HepG2 (cell line): ENCODE measurements around the gene PRM2. TPM values are rescaled to one million over a fixed set of nuclear protein-coding genes. Genes with fewer than 3 reads are reported as not detected.

ENCODE experiments used
- AGO1 ChIP-seq: fragments of 200-400 bp; formaldehyde crosslinking; IDR thresholded peaks from 2 replicates; pipeline ENCODE4 v1.6.1; 2017; ENCODE audit warnings: mild to moderate bottlenecking, low read depth, low read length, moderate library complexity; ENCODE audit not compliant: poor library complexity, severe bottlenecking
- EED ChIP-seq: sonication (generic); formaldehyde crosslinking; IDR thresholded peaks from 2 replicates; pipeline ENCODE4 v1.5.0; 2020; ENCODE audit warnings: mild to moderate bottlenecking, missing genetic modification reagents
- HIC2 ChIP-seq: sonication (generic); formaldehyde crosslinking; IDR thresholded peaks from 2 replicates; pipeline ENCODE4 v1.9.0; 2022; ENCODE audit warnings: low read depth, missing genetic modification reagents
- HNRNPK ChIP-seq: fragments of 200-400 bp; formaldehyde crosslinking; IDR thresholded peaks from 2 replicates; pipeline ENCODE4 v1.6.1; 2018; ENCODE audit warnings: low read length, low read depth, moderate library complexity, mild to moderate bottlenecking; ENCODE audit not compliant: poor library complexity, severe bottlenecking
- HOXD1 ChIP-seq: sonication (generic); formaldehyde crosslinking; IDR thresholded peaks from 2 replicates; pipeline ENCODE4 v1.5.0; 2020; ENCODE audit warnings: missing genetic modification reagents
- MXD4 ChIP-seq: IDR thresholded peaks from 2 replicates; pipeline ENCODE4 v1.6.1; 2016; ENCODE audit warnings: mild to moderate bottlenecking, missing biosample characterization, missing genetic modification reagents
- PCBP2 ChIP-seq: fragments of 200-400 bp; formaldehyde crosslinking; optimal IDR thresholded peaks from 2 replicates; pipeline ENCODE3; 2018; ENCODE audit warnings: low read length, low read depth; ENCODE audit not compliant: poor library complexity, severe bottlenecking
- TOE1 ChIP-seq: sonication (generic); formaldehyde crosslinking; IDR thresholded peaks from 2 replicates; pipeline ENCODE4 v1.4.0; 2020; ENCODE audit warnings: mild to moderate bottlenecking, missing genetic modification reagents
- ZKSCAN1 ChIP-seq: fragments of 150-350 bp; IDR thresholded peaks from 2 replicates; pipeline ENCODE4 v1.6.1; 2014; ENCODE audit warnings: low read length
- ZNF274 ChIP-seq: sonication (generic); formaldehyde crosslinking; IDR thresholded peaks from 2 replicates; pipeline ENCODE4 v1.5.1; 2020; ENCODE audit warnings: mild to moderate bottlenecking, missing genetic modification reagents
- ZNF383 ChIP-seq: sonication (generic); formaldehyde crosslinking; IDR thresholded peaks from 2 replicates; pipeline ENCODE4 v1.4.0; 2020; ENCODE audit warnings: missing genetic modification reagents, mild to moderate bottlenecking, borderline replicate concordance
- ZNF570 ChIP-seq: sonication (generic); formaldehyde crosslinking; IDR thresholded peaks from 2 replicates; pipeline ENCODE4 v1.4.0; 2020; ENCODE audit warnings: mild to moderate bottlenecking, missing genetic modification reagents, borderline replicate concordance
- ZNF670 ChIP-seq: sonication (generic); formaldehyde crosslinking; IDR thresholded peaks from 2 replicates; pipeline ENCODE4 v1.8.0; 2022; ENCODE audit warnings: mild to moderate bottlenecking, missing genetic modification reagents, borderline replicate concordance
- ZNF674 ChIP-seq: sonication (generic); formaldehyde crosslinking; IDR thresholded peaks from 2 replicates; pipeline ENCODE4 v1.5.0; 2020; ENCODE audit warnings: low read depth, mild to moderate bottlenecking, missing genetic modification reagents
- polyA plus RNA-seq, 8 experiments: library from polyadenylated mRNA; depleted of rRNA in 3 of 8; stranded (reverse) in 7 of 8; unstranded in 1 of 8; fragments of >200 nt; fragmentation: Illumina TruSeq in 4 of 8; extraction: Trizol in 4 of 8; gene quantifications; 2 replicates each; pipeline versions ENCODE4 v1.2.1 to v1.2.3, GENCODE V29; 2011 to 2016; ENCODE audit warnings: low read depth in 4 of 8, missing spikeins in 1 of 8, mixed read lengths in 1 of 8; ENCODE audit not compliant: insufficient read depth in 1 of 8
- total RNA-seq, 5 experiments: library from RNA; depleted of rRNA; stranded (reverse); fragments of >200 nt; fragmentation: Illumina TruSeq; extraction: Trizol; gene quantifications; 2 replicates each; pipeline ENCODE4 v1.2.3, GENCODE V29; 2016; ENCODE audit warnings: low read depth in 1 of 5
- TF ChIP-seq, protein P1 (sequence below): IDR thresholded peaks from 2 replicates; pipeline ENCODE4 v1.6.1; 2016; ENCODE audit warnings: low read depth
- TF ChIP-seq, protein P2 (sequence below): IDR thresholded peaks from 2 replicates; pipeline ENCODE4 v1.6.1; 2016; ENCODE audit warnings: missing genetic modification reagents, missing compliant biosample characterization
- TF ChIP-seq, protein P3 (sequence below): sonication (generic); formaldehyde crosslinking; IDR thresholded peaks from 2 replicates; pipeline ENCODE4 v1.9.0; 2021; ENCODE audit warnings: missing genetic modification reagents, mild to moderate bottlenecking, borderline replicate concordance
- TF ChIP-seq, protein P4 (sequence below): sonication (generic); formaldehyde crosslinking; IDR thresholded peaks from 2 replicates; pipeline ENCODE4 v1.4.0; 2020; ENCODE audit warnings: missing genetic modification reagents, borderline replicate concordance

The PRM2 gene
- total and polyA plus RNA-seq, 2 of the 13 experiments (the other 11 are each of a cell fraction or from before 2014, with no cell fraction given), result 0.54 TPM; not detected in 1

GRCh38 chr16:11249233-11250061 lies 26.8 kb downstream of the PRM2 start (continued):
- TF ChIP-seq, protein P1, sequence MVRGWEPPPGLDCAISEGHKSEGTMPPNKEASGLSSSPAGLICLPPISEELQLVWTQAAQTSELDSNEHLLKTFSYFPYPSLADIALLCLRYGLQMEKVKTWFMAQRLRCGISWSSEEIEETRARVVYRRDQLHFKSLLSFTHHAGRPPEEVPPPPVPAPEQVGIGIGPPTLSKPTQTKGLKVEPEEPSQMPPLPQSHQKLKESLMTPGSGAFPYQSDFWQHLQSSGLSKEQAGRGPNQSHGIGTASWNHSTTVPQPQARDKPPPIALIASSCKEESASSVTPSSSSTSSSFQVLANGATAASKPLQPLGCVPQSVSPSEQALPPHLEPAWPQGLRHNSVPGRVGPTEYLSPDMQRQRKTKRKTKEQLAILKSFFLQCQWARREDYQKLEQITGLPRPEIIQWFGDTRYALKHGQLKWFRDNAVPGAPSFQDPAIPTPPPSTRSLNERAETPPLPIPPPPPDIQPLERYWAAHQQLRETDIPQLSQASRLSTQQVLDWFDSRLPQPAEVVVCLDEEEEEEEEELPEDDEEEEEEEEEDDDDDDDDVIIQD (CRISPR knock-in tag), result no peak
- no peak for TF ChIP-seq PCBP2
- no peak for TF ChIP-seq ZNF570 (CRISPR knock-in tag)
- TF ChIP-seq AGO1, result peak; percentile 39
- TF ChIP-seq HOXD1, result no peak
- no peak for TF ChIP-seq ZKSCAN1
- 0 out of 2 replicates have a peak, but pooled peaks have one; percentile 35 for TF ChIP-seq EED (CRISPR knock-in tag)
- TF ChIP-seq, protein P2, sequence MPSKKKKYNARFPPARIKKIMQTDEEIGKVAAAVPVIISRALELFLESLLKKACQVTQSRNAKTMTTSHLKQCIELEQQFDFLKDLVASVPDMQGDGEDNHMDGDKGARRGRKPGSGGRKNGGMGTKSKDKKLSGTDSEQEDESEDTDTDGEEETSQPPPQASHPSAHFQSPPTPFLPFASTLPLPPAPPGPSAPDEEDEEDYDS (CRISPR knock-in tag), result no peak
- no peak for TF ChIP-seq HNRNPK
- no peak for TF ChIP-seq ZNF670
- no peak for TF ChIP-seq ZNF383
- TF ChIP-seq ZNF274, result 0 out of 2 replicates have a peak, but pooled peaks have one; percentile 25
- TF ChIP-seq, protein P3, sequence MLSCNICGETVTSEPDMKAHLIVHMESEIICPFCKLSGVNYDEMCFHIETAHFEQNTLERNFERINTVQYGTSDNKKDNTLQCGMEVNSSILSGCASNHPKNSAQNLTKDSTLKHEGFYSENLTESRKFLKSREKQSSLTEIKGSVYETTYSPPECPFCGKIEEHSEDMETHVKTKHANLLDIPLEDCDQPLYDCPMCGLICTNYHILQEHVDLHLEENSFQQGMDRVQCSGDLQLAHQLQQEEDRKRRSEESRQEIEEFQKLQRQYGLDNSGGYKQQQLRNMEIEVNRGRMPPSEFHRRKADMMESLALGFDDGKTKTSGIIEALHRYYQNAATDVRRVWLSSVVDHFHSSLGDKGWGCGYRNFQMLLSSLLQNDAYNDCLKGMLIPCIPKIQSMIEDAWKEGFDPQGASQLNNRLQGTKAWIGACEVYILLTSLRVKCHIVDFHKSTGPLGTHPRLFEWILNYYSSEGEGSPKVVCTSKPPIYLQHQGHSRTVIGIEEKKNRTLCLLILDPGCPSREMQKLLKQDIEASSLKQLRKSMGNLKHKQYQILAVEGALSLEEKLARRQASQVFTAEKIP (CRISPR knock-in tag), result no peak
- no peak for TF ChIP-seq MXD4
- 0 out of 2 replicates have a peak, but pooled peaks have one; percentile 9 for TF ChIP-seq HIC2 (CRISPR knock-in tag)
- TF ChIP-seq ZNF674 (CRISPR knock-in tag), result no peak
- no peak for TF ChIP-seq TOE1 (CRISPR knock-in tag)
- TF ChIP-seq, protein P4, sequence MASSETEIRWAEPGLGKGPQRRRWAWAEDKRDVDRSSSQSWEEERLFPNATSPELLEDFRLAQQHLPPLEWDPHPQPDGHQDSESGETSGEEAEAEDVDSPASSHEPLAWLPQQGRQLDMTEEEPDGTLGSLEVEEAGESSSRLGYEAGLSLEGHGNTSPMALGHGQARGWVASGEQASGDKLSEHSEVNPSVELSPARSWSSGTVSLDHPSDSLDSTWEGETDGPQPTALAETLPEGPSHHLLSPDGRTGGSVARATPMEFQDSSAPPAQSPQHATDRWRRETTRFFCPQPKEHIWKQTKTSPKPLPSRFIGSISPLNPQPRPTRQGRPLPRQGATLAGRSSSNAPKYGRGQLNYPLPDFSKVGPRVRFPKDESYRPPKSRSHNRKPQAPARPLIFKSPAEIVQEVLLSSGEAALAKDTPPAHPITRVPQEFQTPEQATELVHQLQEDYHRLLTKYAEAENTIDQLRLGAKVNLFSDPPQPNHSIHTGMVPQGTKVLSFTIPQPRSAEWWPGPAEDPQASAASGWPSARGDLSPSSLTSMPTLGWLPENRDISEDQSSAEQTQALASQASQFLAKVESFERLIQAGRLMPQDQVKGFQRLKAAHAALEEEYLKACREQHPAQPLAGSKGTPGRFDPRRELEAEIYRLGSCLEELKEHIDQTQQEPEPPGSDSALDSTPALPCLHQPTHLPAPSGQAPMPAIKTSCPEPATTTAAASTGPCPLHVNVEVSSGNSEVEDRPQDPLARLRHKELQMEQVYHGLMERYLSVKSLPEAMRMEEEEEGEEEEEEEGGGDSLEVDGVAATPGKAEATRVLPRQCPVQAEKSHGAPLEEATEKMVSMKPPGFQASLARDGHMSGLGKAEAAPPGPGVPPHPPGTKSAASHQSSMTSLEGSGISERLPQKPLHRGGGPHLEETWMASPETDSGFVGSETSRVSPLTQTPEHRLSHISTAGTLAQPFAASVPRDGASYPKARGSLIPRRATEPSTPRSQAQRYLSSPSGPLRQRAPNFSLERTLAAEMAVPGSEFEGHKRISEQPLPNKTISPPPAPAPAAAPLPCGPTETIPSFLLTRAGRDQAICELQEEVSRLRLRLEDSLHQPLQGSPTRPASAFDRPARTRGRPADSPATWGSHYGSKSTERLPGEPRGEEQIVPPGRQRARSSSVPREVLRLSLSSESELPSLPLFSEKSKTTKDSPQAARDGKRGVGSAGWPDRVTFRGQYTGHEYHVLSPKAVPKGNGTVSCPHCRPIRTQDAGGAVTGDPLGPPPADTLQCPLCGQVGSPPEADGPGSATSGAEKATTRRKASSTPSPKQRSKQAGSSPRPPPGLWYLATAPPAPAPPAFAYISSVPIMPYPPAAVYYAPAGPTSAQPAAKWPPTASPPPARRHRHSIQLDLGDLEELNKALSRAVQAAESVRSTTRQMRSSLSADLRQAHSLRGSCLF (CRISPR knock-in tag), result no peak
